Heart right ventricle (tissue), 16 donors: ENCODE data around the gene CDH18. TPM values are rescaled to one million over a fixed set of nuclear protein-coding genes. Genes with fewer than 3 reads are reported as not detected.

ENCODE experiments used
- ATAC-seq, 8 donors: fragments of 200-7000 bp; cut with Tn5 transposase; one replicate each; pipeline ENCODE4 v1.9.1; 2020; ENCODE audit warnings: mild to moderate bottlenecking in 8 of 8, moderate library complexity in 8 of 8, moderate number of reproducible peaks in 1 of 8
- DNase-seq, 2 donors: peaks; one replicate each; pipeline ENCODE4 v3.0.0-alpha.2; 2020
- H3K27ac ChIP-seq, 10 donors: fragments of 200-600 bp; sonication (generic) in 2 of 10; one replicate each; pipeline versions ENCODE4 v1.5.0 to v1.8.0; 2020 to 2022; ENCODE audit warnings: mild to moderate bottlenecking in 3 of 10
- H3K27me3 ChIP-seq, 7 donors: fragments of 200-600 bp; one replicate each; pipeline ENCODE4 v1.8.0; 2021 to 2022; ENCODE audit warnings: mild to moderate bottlenecking in 2 of 7
- H3K36me3 ChIP-seq, 9 donors: fragments of 200-600 bp; sonication (generic) in 1 of 9; one replicate each; pipeline versions ENCODE4 v1.5.0 to v1.8.0; 2020 to 2022; ENCODE audit warnings: mild to moderate bottlenecking in 2 of 9
- H3K4me1 ChIP-seq, 9 donors: fragments of 200-600 bp; sonication (generic) in 1 of 9; one replicate each; pipeline versions ENCODE4 v1.5.0 to v1.8.0; 2020 to 2022; ENCODE audit warnings: mild to moderate bottlenecking in 4 of 9
- H3K4me3 ChIP-seq, 10 donors: fragments of 200-600 bp; sonication (generic) in 2 of 10; one replicate each; pipeline versions ENCODE4 v1.5.0 to v1.8.0; 2020 to 2022; ENCODE audit warnings: mild to moderate bottlenecking in 7 of 10, moderate library complexity in 2 of 10
- H3K9me3 ChIP-seq, 11 donors: fragments of 200-600 bp in 10 of 11; sonication (generic) in 2 of 11; one replicate each; pipeline versions ENCODE4 v1.5.0 to v1.8.0; 2013 to 2022; ENCODE audit warnings: mild to moderate bottlenecking in 2 of 11, control low read depth in 1 of 11, moderate library complexity in 1 of 11
- CTCF ChIP-seq, 9 donors: fragments of 200-600 bp; sonication (generic) in 2 of 9; IDR thresholded peaks; one replicate each; pipeline versions ENCODE4 v1.5.0 to v1.8.0; 2021 to 2022; ENCODE audit warnings: antibody characterized with exemption in 9 of 9, mild to moderate bottlenecking in 5 of 9, moderate library complexity in 1 of 9
- WGBS, 2 donors: extraction: QIAGEN DNeasy Blood & Tissue Kit; methylation state at CpG; one replicate each; pipeline ENCODE4 v1.1.7; 2013; ENCODE audit warnings: inconsistent platforms in 1 of 2; 5-methylcytosine and 5-hydroxymethylcytosine counted together
- intact Hi-C, 10 donors: fragments of 100-400 bp; cut with DNase I; formaldehyde crosslinking; loops; one replicate each; pipeline versions ENCODE4 v1.11.1 to v1.14.2; 2022
- polyA plus RNA-seq, 2 donors: library from polyadenylated mRNA; stranded (reverse); fragments of 200-250 nt; gene quantifications; one replicate each; pipeline ENCODE4 v1.2.3, GENCODE V29; 2013
- total RNA-seq, 10 donors: library from RNA; stranded (reverse); fragmentation: NEBNext Ultra II Directional in 3 of 10; extraction: Animal tissue kit (Norgen Biotek cat#: 25700) in 3 of 10; gene quantifications; one replicate each; pipeline versions ENCODE4 v1.2.1 to v1.2.4, GENCODE V29; 2021 to 2023
- donor health status: Arrhythmogenic right ventricular cardiomyopathy.
- donor health status: ischemic (EF 13 %, LVEDD 7.1; RV severe dilation, severe dysfunction).
- donor health status: healthy with polysubstance abuse.
- donor health status: DM: no; HTN: yes; CAD: no.
- donor health status: DM: no; HTN: no; CAD: no.
- donor health status: ischemic (EF 25% LVEDD 6.9; RV normal size, moderate dysfunction).
- donor health status: ischemic (EF 25% LVEDD 5.7; RV mildly dilated, moderate dysfunction).
- donor health status: healthy.
- donor health status: DM: yes; HTN: yes; CAD: no.
- donor health status: Ischemic cardiomyopathy.
- donor health status: ischemic (EF 35%, LVEDD 5.7; RV mildly dilated, moderate dysfunction).
- donor health status: nonischemic (EF 11% LVEDD 7.7; RV severe dilation, severe dysfunction).
- donor health status: DM: yes; HTN: yes; CAD: no.
- donor health status: PGD.
- donor health status: ischemic (EF 29% LVEDD 5.4; RV normal size, mild dysfunction).
- donor health status: nonischemic (EF 23%, LVEDD 6.1; RV moderate dilation, normal function).

The CDH18 gene
- total and polyA plus RNA-seq, 12 donors = not detected

- Histone ChIP-seq H3K4me3 (no peak overlapping the region), H3K36me3 (no peaks in the 10 kb centered on the region), H3K27me3 (no peaks in the 10 kb centered on the region), H3K27ac (no peak overlapping the region), H3K9me3 (peaks cover 0 to 14% (median 2%) of the 10 kb centered on the region in 11 donors), H3K4me1 (no peaks in the 10 kb centered on the region)
- intact Hi-C loops = no loop called here
- no peak for DNase-seq
- no peak for ATAC-seq
- TF ChIP-seq CTCF (IDR thresholded peaks at IDR 0.05) = no peak
Observed at GRCh38 chr5:20030125-20030524, 42.1 kb upstream of the CDH18 start.

- ATAC-seq (no peak), DNase-seq (no peak)
- H3K9me3 ChIP-seq = peaks cover 0 to 11% (median 2%) of the 10 kb centered on the region in 11 donors
- intact Hi-C loops = no loop called here
- H3K4me3 ChIP-seq = no peak overlapping the region
- H3K4me1 ChIP-seq = no peaks in the 10 kb centered on the region
- TF ChIP-seq CTCF (IDR thresholded peaks at IDR 0.05) = no peak
- 48 to 49% methylated on average over 3 of the region's 3 CpGs for WGBS, 2 donors
- H3K27me3 ChIP-seq = no peaks in the 10 kb centered on the region
- no peak overlapping the region for H3K27ac ChIP-seq
- no peaks in the 10 kb centered on the region for H3K36me3 ChIP-seq
Observed at GRCh38 chr5:20029266-20029665, 41.3 kb upstream of the CDH18 start.

- no peak for TF ChIP-seq CTCF (IDR thresholded peaks at IDR 0.05)
- no peaks in the 10 kb centered on the region for H3K27me3 ChIP-seq
- peaks cover 0 to 9% (median 0%) of the 10 kb centered on the region in 11 donors for H3K9me3 ChIP-seq
- intact Hi-C loops = no loop called here
- H3K4me1 ChIP-seq = no peaks in the 10 kb centered on the region
- H3K27ac ChIP-seq = no peak overlapping the region
- no peak for DNase-seq
- no peaks in the 10 kb centered on the region for H3K36me3 ChIP-seq
- no peak for ATAC-seq
- no peak overlapping the region for H3K4me3 ChIP-seq
- 70 to 74% methylated on average over 6 of the region's 6 CpGs for WGBS, 2 donors
Observed at GRCh38 chr5:20028506-20028905, 40.5 kb upstream of the CDH18 start.

GRCh38 chr5:20023686-20024180 lies 35.7 kb upstream of the CDH18 start:
- intact Hi-C loops = no loop called here
- Histone ChIP-seq H3K4me1 (no peaks in the 10 kb centered on the region), H3K36me3 (no peaks in the 10 kb centered on the region), H3K4me3 (no peak overlapping the region), H3K27ac (no peak overlapping the region), H3K9me3 (peaks cover 0 to 39% (median 4%) of the 10 kb centered on the region in 11 donors), H3K27me3 (no peaks in the 10 kb centered on the region)
- WGBS, 2 donors = 50 to 66% methylated on average over 1 of the region's 1 CpG
- TF ChIP-seq CTCF (IDR thresholded peaks at IDR 0.05) = no peak
- ATAC-seq = no peak
- DNase-seq = no peak
